HepG2 (cell line): ENCODE measurements around the gene UGT2A3. TPM values are rescaled to one million over a fixed set of nuclear protein-coding genes. Genes with fewer than 3 reads are reported as not detected.

Experiments used
- ATAC-seq: fragments of 200-7000 bp; cut with Tn5 transposase; 3 replicates; pipeline ENCODE4 v1.9.1; 2020; ENCODE audit warnings: mild to moderate bottlenecking, moderate library complexity
- BruUV-seq: library from RNA; stranded (reverse); fragments of 400-500 nt; replicated peaks from 2 replicates; lab custom pipeline; 2021; lab: Mats Ljungman, UMichigan
- CTCF ChIA-PET: fragments of 300-600 bp; formaldehyde crosslinking; extraction: SDS; loops from one replicate; lab custom pipeline; 2021; ENCODE audit warnings: low total read pairs, inconsistent platforms, low intra/inter-chr PET ratio; lab: Yijun Ruan, JAX
- POLR2A ChIA-PET: fragments of 350-600 bp; sonication (Branson Sonifier 250); formaldehyde crosslinking; loops from one replicate; lab custom pipeline; 2020; ENCODE audit warnings: antibody characterized with exemption, inconsistent platforms; lab: Yijun Ruan, JAX
- DNase-seq: peaks from one replicate; pipeline ENCODE4 v3.0.0-alpha.2; 2015; ENCODE audit warnings: low spot score
- FAIRE-seq: peaks from 3 replicates; lab custom pipeline; 2011; peaks lifted over from hg19 to GRCh38; lab: Jason Lieb, UNC
- H2AFZ ChIP-seq: one replicate; pipeline ENCODE4 v1.6.1; 2011; ENCODE audit warnings: low read length, inconsistent platforms
- H3K27ac ChIP-seq: fragments of 300-600 bp; 3 replicates; pipeline ENCODE4 v1.8.0; 2011; ENCODE audit warnings: mixed run types, mild to moderate bottlenecking, mixed read lengths, low read length, inconsistent platforms; ENCODE audit not compliant: insufficient read depth; ENCODE audit errors: extremely low read length
- H3K27me3 ChIP-seq, 2 experiments: fragments of 200-600 bp in 1 of 2; 2 replicates in 1 of 2; 3 replicates in 1 of 2; pipeline versions ENCODE4 v1.6.0 to v1.8.0; 2011; ENCODE audit warnings: low read length in 2 of 2, mild to moderate bottlenecking in 2 of 2, moderate library complexity in 2 of 2, inconsistent platforms in 1 of 2; ENCODE audit not compliant: insufficient read depth in 2 of 2, control insufficient read depth in 1 of 2
- H3K36me3 ChIP-seq, 2 experiments: fragments of 200-600 bp in 1 of 2; replicated peaks in 1 of 2; 2 replicates in 1 of 2; 3 replicates in 1 of 2; pipeline versions ENCODE4 v1.5.1 to v1.8.0; 2011; ENCODE audit warnings: low read length in 2 of 2, inconsistent platforms in 1 of 2; ENCODE audit not compliant: insufficient read depth in 2 of 2, control insufficient read depth in 1 of 2
- H3K4me1 ChIP-seq: 2 replicates; pipeline ENCODE4 v1.5.1; 2012; ENCODE audit warnings: low read length, inconsistent platforms; ENCODE audit not compliant: insufficient read depth
- H3K4me2 ChIP-seq: 2 replicates; pipeline ENCODE4 v1.6.0; 2011; ENCODE audit warnings: low read depth, low read length, inconsistent platforms
- H3K4me3 ChIP-seq, 3 experiments: fragments of 200-600 bp in 1 of 3; sonication (generic), shearing (Covaris generic) in 1 of 3; replicated peaks in 1 of 3; 2 replicates each; pipeline ENCODE4 v1.5.1; 2011 to 2016; ENCODE audit warnings: low read length in 3 of 3, inconsistent platforms in 2 of 3, low read depth in 2 of 3, mild to moderate bottlenecking in 2 of 3, control low read depth in 1 of 3, mixed read lengths in 1 of 3; ENCODE audit not compliant: insufficient read depth in 1 of 3
- H3K79me2 ChIP-seq: one replicate; pipeline ENCODE4 v1.6.1; 2011; ENCODE audit warnings: low read length, inconsistent platforms; ENCODE audit not compliant: insufficient read depth
- H3K9ac ChIP-seq: 2 replicates; pipeline ENCODE4 v1.6.0; 2011; ENCODE audit warnings: mild to moderate bottlenecking, low read depth, low read length, inconsistent platforms; ENCODE audit not compliant: insufficient read depth
- H3K9me3 ChIP-seq: 2 replicates; pipeline ENCODE4 v1.5.1; 2012; ENCODE audit warnings: mild to moderate bottlenecking, low read length
- H4K20me1 ChIP-seq: 2 replicates; pipeline ENCODE4 v1.6.0; 2011; ENCODE audit warnings: inconsistent platforms, mild to moderate bottlenecking, low read length, moderate library complexity; ENCODE audit not compliant: insufficient read depth
- AGO1 ChIP-seq: fragments of 200-400 bp; formaldehyde crosslinking; IDR thresholded peaks from 2 replicates; pipeline ENCODE4 v1.6.1; 2017; ENCODE audit warnings: mild to moderate bottlenecking, low read depth, low read length, moderate library complexity; ENCODE audit not compliant: poor library complexity, severe bottlenecking
- CAMTA2 ChIP-seq: sonication (generic); formaldehyde crosslinking; IDR thresholded peaks from 2 replicates; pipeline ENCODE4 v1.4.0; 2020; ENCODE audit warnings: mild to moderate bottlenecking, missing genetic modification reagents, borderline replicate concordance
- CEBPG ChIP-seq: IDR thresholded peaks from 2 replicates; pipeline ENCODE4 v1.6.1; 2016
- CHCHD3 ChIP-seq: sonication (generic); formaldehyde crosslinking; IDR thresholded peaks from 2 replicates; pipeline ENCODE4 v1.8.0; 2022; ENCODE audit warnings: mild to moderate bottlenecking, missing genetic modification reagents, moderate library complexity
- EED ChIP-seq: sonication (generic); formaldehyde crosslinking; IDR thresholded peaks from 2 replicates; pipeline ENCODE4 v1.5.0; 2020; ENCODE audit warnings: mild to moderate bottlenecking, missing genetic modification reagents
- FOXA3 ChIP-seq: IDR thresholded peaks from 2 replicates; pipeline ENCODE4 v1.6.1; 2016; ENCODE audit warnings: missing genetic modification reagents, missing compliant biosample characterization
- HNRNPLL ChIP-seq: fragments of 200-400 bp; formaldehyde crosslinking; IDR thresholded peaks from 2 replicates; pipeline ENCODE4 v1.6.1; 2017; ENCODE audit warnings: mild to moderate bottlenecking, low read depth, low read length; ENCODE audit not compliant: poor library complexity, severe bottlenecking
- JARID2 ChIP-seq: sonication (generic); formaldehyde crosslinking; IDR thresholded peaks from 2 replicates; pipeline ENCODE4 v1.8.1; 2023; ENCODE audit warnings: missing genetic modification reagents, inconsistent platforms; ENCODE audit not compliant: insufficient replicate concordance
- KDM1A ChIP-seq: IDR thresholded peaks from 2 replicates; pipeline ENCODE4 v1.6.1; 2016; ENCODE audit warnings: missing compliant biosample characterization
- NFATC3 ChIP-seq: sonication (generic); formaldehyde crosslinking; IDR thresholded peaks from 2 replicates; pipeline ENCODE4 v1.5.1; 2020; ENCODE audit warnings: mild to moderate bottlenecking, missing genetic modification reagents
- NR2C2 ChIP-seq: sonication (generic); formaldehyde crosslinking; IDR thresholded peaks from 2 replicates; pipeline ENCODE4 v1.4.0; 2020; ENCODE audit warnings: missing genetic modification reagents, mild to moderate bottlenecking, moderate library complexity, borderline replicate concordance
- RAD51 ChIP-seq: fragments of 450-650 bp; IDR thresholded peaks from 2 replicates; pipeline ENCODE4 v1.6.1; 2016; ENCODE audit warnings: borderline replicate concordance
- RFXAP ChIP-seq: sonication (generic); formaldehyde crosslinking; IDR thresholded peaks from 2 replicates; pipeline ENCODE4 v1.4.0; 2020; ENCODE audit warnings: missing genetic modification reagents, borderline replicate concordance
- SPEN ChIP-seq: sonication (generic); formaldehyde crosslinking; IDR thresholded peaks from 2 replicates; pipeline ENCODE4 v1.5.1; 2020; ENCODE audit warnings: low read depth, mild to moderate bottlenecking, missing genetic modification reagents
- ZBTB26 ChIP-seq: IDR thresholded peaks from 2 replicates; pipeline ENCODE4 v1.6.1; 2016; ENCODE audit warnings: missing compliant biosample characterization, missing genetic modification reagents, borderline replicate concordance
- ZNF138 ChIP-seq: sonication (generic); formaldehyde crosslinking; IDR thresholded peaks from 2 replicates; pipeline ENCODE4 v1.5.0; 2020; ENCODE audit warnings: mild to moderate bottlenecking, low read depth, missing genetic modification reagents
- ZNF143 ChIP-seq: sonication (generic); formaldehyde crosslinking; IDR thresholded peaks from 2 replicates; pipeline ENCODE4 v1.4.0; 2020; ENCODE audit warnings: missing genetic modification reagents
- ZNF552 ChIP-seq: sonication (generic); formaldehyde crosslinking; IDR thresholded peaks from 2 replicates; pipeline ENCODE4 v1.9.0; 2022; ENCODE audit warnings: missing genetic modification reagents, mild to moderate bottlenecking, borderline replicate concordance
- ZSCAN20 ChIP-seq: sonication (generic); formaldehyde crosslinking; IDR thresholded peaks from 2 replicates; pipeline ENCODE4 v1.4.0; 2020; ENCODE audit warnings: missing genetic modification reagents, mild to moderate bottlenecking, borderline replicate concordance
- WGBS: methylation state at CpG from one replicate; pipeline ENCODE4 v1.1.6; 2017; ENCODE audit warnings: low lambda C conversion rate; 5-methylcytosine and 5-hydroxymethylcytosine counted together
- in situ Hi-C: cut with HindIII; loops from 2 replicates; pipeline ENCODE4 v1.10.0; 2017; ENCODE audit warnings: low pct_unique_long_range_greater_than_20kb; ENCODE audit not compliant: extremely low pct_ligation_motif_present
- intact Hi-C: fragments of 100-400 bp; cut with micrococcal nuclease; formaldehyde crosslinking; loops from one replicate; pipeline ENCODE4 v1.10.0; 2022; ENCODE audit not compliant: unreplicated experiment
- polyA plus RNA-seq, 8 experiments: library from polyadenylated mRNA; depleted of rRNA in 3 of 8; stranded (reverse) in 7 of 8; unstranded in 1 of 8; fragments of >200 nt; fragmentation: Illumina TruSeq in 4 of 8; extraction: Trizol in 4 of 8; gene quantifications; 2 replicates each; pipeline versions ENCODE4 v1.2.1 to v1.2.3, GENCODE V29; 2011 to 2016; ENCODE audit warnings: low read depth in 4 of 8, missing spikeins in 1 of 8, mixed read lengths in 1 of 8; ENCODE audit not compliant: insufficient read depth in 1 of 8
- total RNA-seq, 5 experiments: library from RNA; depleted of rRNA; stranded (reverse); fragments of >200 nt; fragmentation: Illumina TruSeq; extraction: Trizol; gene quantifications; 2 replicates each; pipeline ENCODE4 v1.2.3, GENCODE V29; 2016; ENCODE audit warnings: low read depth in 1 of 5
- TF ChIP-seq, protein P1 (sequence below): sonication (generic); formaldehyde crosslinking; IDR thresholded peaks from 2 replicates; pipeline ENCODE4 v1.9.0; 2021; ENCODE audit warnings: missing genetic modification reagents, mild to moderate bottlenecking, borderline replicate concordance

Gene UGT2A3
- total and polyA plus RNA-seq, 2 of the 13 experiments (the other 11 are each of a cell fraction or from before 2014, with no cell fraction given): 61.3 to 97.2 TPM

- ChIA-PET CTCF (no interaction called here), POLR2A (no interaction called here)
- DNase-seq: no peak
- Histone ChIP-seq H3K79me2 (no peaks in the 10 kb centered on the region), H3K9ac (no peak overlapping the region), H4K20me1 (no peaks in the 10 kb centered on the region), H3K36me3 (no peaks in the 10 kb centered on the region), H2AFZ (no peak overlapping the region), H3K4me1 (peaks cover 34% of the 10 kb centered on the region), H3K27ac (no peak overlapping the region), H3K4me2 (no peak overlapping the region), H3K27me3 (no peaks in the 10 kb centered on the region), H3K4me3 (no peak overlapping the region), H3K9me3 (peaks cover 19% of the 10 kb centered on the region)
- no peak for FAIRE-seq
- no peak for ATAC-seq
- 74% methylated on average over 2 of the region's 2 CpGs for WGBS
- in situ Hi-C loops (no loop called here), intact Hi-C loops (loop anchor here (10.0 kb wide), 1 partner anchor 1391 kb away; no protein-coding TSS in a partner anchor)
- BruUV-seq: no TSS peak
- TF ChIP-seq KDM1A (CRISPR knock-in tag) (no peak), EED (CRISPR knock-in tag) (no peak), AGO1 (no peak), RAD51 (no peak), FOXA3 (no peak), NR2C2 (no peak), SPEN (CRISPR knock-in tag) (no peak), CEBPG (CRISPR knock-in tag) (no peak), HNRNPLL (no peak), NFATC3 (CRISPR knock-in tag) (no peak), CAMTA2 (CRISPR knock-in tag) (no peak), ZNF138 (no peak), CHCHD3 (CRISPR knock-in tag) (no peak), JARID2 (no peak), ZNF552 (CRISPR knock-in tag) (no peak), RFXAP (CRISPR knock-in tag) (no peak), ZNF143 (CRISPR knock-in tag) (no peak), ZBTB26 (CRISPR knock-in tag) (no peak), ZSCAN20 (CRISPR knock-in tag) (no peak)
- TF ChIP-seq, protein P1, sequence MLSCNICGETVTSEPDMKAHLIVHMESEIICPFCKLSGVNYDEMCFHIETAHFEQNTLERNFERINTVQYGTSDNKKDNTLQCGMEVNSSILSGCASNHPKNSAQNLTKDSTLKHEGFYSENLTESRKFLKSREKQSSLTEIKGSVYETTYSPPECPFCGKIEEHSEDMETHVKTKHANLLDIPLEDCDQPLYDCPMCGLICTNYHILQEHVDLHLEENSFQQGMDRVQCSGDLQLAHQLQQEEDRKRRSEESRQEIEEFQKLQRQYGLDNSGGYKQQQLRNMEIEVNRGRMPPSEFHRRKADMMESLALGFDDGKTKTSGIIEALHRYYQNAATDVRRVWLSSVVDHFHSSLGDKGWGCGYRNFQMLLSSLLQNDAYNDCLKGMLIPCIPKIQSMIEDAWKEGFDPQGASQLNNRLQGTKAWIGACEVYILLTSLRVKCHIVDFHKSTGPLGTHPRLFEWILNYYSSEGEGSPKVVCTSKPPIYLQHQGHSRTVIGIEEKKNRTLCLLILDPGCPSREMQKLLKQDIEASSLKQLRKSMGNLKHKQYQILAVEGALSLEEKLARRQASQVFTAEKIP (CRISPR knock-in tag): no peak
Observed at GRCh38 chr4:68963374-68963773, 11.8 kb upstream of the UGT2A3 start.
